GM19468 (cell line): ENCODE data around the gene INPP5A.
"Not testable (repeated sequence)": the region's sequence is repeated elsewhere in the genome, so short reads cannot be mapped to it uniquely, and the experiment has no call there.

Experiments
- ATAC-seq: cut with Tn5 transposase; IDR thresholded peaks from one replicate; pipeline ENCODE4 v1.9.1; 2021; ENCODE audit warnings: mild to moderate bottlenecking, moderate library complexity, moderate number of reproducible peaks; ENCODE audit not compliant: unreplicated experiment; ENCODE audit errors: extremely low read depth

Gene INPP5A

GRCh38 chr10:132784866-132785722, 247.5 kb downstream of the INPP5A start:
- ATAC-seq: no peak

- no peak for ATAC-seq
These were observed 248.3 kb downstream of the INPP5A start, which contains the start of gene NKX6-2 for GRCh38 chr10:132785723-132786475. Gene NKX6-2, minus strand, starts transcription at chr10:132786147. Its CDS starts 199 bp downstream, at chr10:132785948.

- ATAC-seq: no peak
These were observed 248.9 kb downstream of the INPP5A start for GRCh38 chr10:132786476-132786883.

- ATAC-seq: no peak
These were observed 249.4 kb downstream of the INPP5A start for GRCh38 chr10:132786884-132787494.

- no peak for ATAC-seq
These were observed 250.1 kb downstream of the INPP5A start for GRCh38 chr10:132787495-132788179.

- no peak for ATAC-seq
These were observed 250.7 kb downstream of the INPP5A start for GRCh38 chr10:132788180-132788830.

GRCh38 chr10:132788831-132789219, 251.2 kb downstream of the INPP5A start:
- no peak for ATAC-seq

GRCh38 chr10:132789659-132790148, 252.1 kb downstream of the INPP5A start:
- ATAC-seq: no peak

- no peak for ATAC-seq
These were observed 252.9 kb downstream of the INPP5A start for GRCh38 chr10:132790470-132790869.

GRCh38 chr10:132790934-132791829, 253.6 kb downstream of the INPP5A start:
- ATAC-seq: no peak

GRCh38 chr10:132792099-132792498, 254.5 kb downstream of the INPP5A start:
- not testable (repeated sequence) for ATAC-seq

GRCh38 chr10:132792796-132793195, 255.2 kb downstream of the INPP5A start:
- no peak for ATAC-seq

- ATAC-seq: no peak
These were observed 255.6 kb downstream of the INPP5A start for GRCh38 chr10:132793213-132793612.

- ATAC-seq: no peak
These were observed 256.6 kb downstream of the INPP5A start for GRCh38 chr10:132793871-132794849.

- no peak for ATAC-seq
These were observed 259.3 kb downstream of the INPP5A start for GRCh38 chr10:132796846-132797245.

GRCh38 chr10:132797986-132798385, 260.4 kb downstream of the INPP5A start:
- not testable (repeated sequence) for ATAC-seq

GRCh38 chr10:132798403-132798802, 260.8 kb downstream of the INPP5A start:
- no peak for ATAC-seq
